ENCODE data around the gene LAMP1.
A peak's percentile ranks its signal among the peaks of the same experiment; 100 is the strongest.
"Not testable (repeated sequence)": the region's sequence is repeated elsewhere in the genome, so short reads cannot be mapped to it uniquely, and the experiment has no call there.

The LAMP1 gene

DNA sequence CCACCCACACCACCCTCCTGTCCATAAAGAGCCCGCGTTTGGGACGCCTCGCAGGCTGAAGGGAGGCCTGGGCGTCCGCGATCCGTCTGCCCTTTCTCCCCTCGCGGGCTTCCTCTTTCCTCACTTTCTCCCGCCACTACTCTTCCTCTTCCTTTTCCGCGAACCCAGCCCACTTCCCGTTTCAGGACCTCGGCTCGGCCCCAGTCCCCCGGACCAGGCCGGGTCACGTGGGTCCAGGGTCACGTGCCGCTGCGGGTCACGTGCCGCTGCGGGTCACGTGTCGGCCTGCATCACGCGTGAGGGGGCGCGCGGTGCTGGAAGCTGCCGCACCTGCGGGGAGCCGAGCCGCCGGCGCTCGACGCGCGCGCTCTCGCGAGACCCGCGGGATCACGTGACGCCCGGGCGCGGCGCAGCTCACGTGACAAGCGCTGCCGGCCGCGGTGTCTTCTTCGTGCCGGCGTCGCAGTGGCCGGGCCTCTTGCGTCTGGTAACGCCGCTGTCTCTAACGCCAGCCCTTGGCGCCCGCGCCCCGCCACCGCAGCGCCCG is at the start of gene LAMP1:
Gene LAMP1 (plus strand): TSS at position 417 of the 547 bp plus-strand sequence. CDS start 196 bp downstream, outside the sequence.
- DNase-seq = peak; percentile 96 to 97

GRCh38 chr13:113252516-113253095 is 44.4 kb upstream of the LAMP1 start:
- DNase-seq = no peak

DNA sequence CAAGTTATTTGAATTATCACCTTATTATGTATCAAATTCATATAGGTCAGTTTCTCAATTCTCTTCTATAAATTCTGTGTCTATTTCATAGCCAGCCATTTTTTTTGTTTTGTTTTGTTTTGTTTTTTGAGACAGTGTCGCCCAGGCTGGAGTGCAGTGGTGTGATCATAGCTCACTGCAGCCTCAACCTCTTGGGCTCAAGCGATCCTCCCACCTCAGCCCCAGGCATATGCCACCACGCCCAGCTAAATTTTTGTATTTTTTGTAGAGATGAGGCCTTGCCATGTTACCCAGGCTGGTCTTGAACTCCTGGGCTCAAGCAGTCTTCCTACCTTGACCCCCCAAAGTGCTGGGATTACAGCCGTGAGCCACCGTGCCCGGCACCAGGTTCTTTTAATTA is 39.1 kb upstream of the LAMP1 start:
- DNase-seq = not testable (repeated sequence)

DNA sequence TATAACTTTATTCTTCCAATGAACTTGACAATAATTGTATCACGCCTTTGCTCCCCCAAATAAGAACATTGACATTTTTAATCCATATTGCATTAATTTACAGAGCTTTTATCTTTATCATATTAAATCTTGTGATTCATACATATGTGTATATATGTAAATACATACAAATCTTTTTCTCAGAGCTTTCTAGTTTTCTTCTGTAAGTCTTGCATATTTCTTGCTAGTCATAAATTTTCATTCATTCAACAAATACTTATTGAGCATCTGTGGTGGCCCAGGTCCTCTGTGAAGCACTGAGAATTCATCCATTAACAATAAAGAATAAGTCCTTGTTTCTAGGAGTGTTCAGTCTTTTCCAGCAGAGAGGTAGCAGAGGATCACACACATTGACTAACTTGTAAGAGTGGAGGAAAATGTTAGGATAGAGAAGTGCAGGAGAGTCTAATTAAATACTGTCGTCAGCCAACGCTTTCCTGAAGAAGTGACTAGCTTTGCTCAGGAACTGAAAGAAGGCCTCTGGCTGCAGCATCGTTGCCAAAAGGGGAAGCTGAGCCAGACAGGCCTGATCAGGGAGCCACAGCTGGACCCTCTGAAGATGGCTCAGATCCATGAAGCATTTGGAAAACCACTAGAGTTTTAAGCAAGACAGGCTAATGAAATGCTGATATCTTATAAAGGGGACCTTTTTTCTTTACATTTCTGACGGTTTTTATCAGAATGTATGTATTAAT is 38.6 kb upstream of the LAMP1 start:
- DNase-seq = no peak

GRCh38 chr13:113260996-113261395 is 36.0 kb upstream of the LAMP1 start:
- no peak for DNase-seq

DNA sequence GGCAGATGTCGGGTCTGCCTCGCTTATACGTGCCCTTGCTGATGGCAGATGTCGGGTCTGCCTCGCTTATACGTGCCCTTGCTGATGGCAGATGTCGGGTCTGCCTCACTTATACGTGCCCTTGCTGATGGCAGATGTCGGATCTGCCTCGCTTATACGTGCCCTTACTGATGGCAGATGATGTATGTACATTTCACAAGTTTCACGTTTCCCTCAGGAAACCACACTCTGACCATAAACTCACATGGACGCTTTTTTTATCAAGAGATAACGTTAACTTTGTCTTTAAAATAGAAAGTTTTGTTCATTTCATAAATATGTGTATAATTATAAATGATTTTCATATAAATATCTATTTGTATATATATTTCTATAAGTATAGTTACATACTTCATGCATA is 34.0 kb upstream of the LAMP1 start:
- not testable (repeated sequence) for DNase-seq

DNA sequence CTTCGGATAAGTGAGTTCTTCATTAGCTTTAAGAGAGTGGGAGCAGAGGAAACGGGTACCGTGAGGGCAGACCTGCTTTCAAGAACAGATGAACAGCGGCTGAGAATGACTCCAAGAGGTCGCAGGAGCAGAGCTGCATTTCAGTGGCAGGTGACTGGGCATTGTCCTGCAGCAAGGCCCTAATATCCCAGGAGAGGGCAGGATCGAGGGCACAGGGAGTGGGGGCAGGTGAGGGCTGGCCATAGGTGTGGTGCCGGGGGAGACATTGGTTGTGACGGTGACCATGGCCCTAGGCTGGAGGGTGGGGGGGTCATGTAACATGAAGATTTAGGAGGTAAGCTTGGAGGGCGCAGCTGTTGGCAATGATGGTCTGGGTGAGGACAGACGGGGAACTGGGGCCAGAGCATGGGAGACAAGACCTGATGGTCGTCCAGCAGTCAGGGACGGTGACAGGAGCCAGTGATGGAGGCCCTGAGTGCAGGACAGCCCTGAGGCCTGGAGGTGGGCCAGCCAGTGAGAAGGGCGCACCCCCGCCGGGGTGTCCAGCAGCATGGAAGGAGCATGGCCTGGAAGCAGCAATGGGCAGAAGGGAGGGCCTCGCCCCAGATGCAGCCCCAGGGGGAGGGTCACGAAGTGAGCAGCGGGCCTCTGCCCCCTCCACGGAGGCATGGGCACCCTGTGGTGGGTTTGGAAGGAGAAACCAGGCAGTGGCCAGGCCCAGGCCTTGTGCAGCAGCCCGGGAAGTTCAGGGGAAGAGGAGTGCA is 29.2 kb upstream of the LAMP1 start:
- DNase-seq = no peak

GRCh38 chr13:113272031-113272430 is 25.0 kb upstream of the LAMP1 start:
- no peak for DNase-seq

DNA sequence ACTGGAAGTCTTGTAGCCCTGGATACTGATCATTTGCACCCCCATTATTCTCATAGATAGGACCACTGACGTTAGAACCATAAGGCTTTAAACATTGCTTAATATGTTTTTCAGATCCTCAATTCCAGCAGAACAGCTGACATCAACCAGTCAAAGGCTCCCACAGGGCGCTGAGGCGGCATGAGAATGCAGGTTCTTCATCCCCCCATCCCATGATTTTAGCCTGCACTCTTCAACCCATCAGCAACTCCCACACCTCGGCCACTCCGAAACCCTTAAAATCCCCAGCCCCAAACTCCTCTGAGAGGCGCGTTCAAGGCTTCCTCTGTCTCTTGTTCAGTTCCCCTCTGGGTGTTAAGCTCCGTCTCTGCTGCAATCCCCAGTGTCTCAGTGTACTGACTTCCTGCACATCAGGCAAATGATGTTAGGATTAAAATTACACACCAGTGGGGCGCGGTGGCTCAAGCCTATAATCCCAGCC is 24.3 kb upstream of the LAMP1 start:
- no peak for DNase-seq

DNA sequence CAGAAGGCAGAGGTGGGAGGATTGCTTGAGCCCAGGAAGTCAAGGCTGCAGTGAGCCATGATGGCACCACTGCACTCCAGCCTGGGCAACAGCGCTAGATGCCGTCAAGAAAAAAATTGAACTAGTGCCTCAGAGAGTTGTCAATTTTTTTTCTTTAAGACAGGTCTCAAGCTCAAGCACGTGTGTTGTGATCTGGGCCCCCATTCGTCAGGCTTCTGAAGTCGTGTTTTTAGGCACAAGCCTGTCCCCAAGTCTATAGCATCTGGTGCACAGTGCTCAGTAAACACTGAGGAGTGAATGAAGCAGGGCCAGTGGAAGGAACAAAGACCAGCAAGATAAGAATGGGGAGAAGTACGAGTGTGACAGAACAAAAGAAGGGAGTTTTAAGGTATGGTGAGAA is 23.7 kb upstream of the LAMP1 start:
- DNase-seq = no peak

DNA sequence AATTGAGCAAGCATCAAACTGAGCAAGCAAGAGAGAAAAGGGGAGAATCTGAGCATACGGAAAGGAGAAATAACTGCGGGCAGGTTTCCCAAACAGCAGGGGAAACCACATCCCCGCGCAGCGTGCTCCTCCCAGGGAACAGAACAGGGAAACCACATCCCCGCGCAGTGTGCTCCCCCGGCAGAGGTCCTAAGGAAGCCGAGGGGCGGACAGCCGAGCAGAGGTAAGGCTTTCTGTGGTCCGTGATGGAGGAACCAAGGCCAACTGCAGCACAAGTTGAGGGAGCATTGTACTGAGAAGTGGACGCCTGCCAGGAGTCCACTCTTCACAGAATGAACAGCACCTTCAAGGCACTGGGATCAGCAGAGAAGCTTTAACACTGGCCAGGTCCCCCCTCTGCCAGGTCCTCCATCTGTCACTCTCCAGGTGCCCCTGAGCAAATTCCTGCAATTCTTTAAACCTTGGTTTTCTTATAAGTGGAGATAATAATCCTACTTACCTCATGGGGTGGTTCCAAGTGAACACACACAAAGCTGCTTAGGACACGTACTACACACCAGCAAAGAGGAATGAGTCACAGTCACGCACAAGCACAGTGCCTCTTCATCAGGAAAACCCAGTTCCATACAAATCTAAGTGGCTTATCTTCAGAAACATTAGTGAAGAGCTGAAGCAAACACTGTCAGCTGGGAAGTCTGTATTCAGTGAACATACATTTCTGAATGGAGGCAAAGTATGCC is 23.0 kb upstream of the LAMP1 start:
- DNase-seq = no peak

DNA sequence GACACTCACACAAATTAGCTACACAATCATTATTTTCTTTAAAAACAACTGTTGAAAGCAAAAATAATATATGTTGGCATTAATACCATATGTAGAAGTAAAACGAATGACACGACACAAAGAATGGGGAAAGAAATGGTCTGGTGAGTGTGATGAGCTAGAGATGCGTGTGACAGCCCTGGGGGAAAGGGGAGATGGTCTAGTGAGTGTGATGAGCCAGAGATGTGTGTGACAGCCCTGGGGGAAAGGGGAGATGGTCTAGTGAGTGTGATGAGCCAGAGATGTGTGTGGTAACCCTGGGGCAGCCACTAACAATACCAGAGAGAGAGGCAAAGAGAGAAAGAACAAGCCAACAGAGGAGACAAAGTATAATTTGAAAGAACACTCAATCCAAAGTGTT is 22.3 kb upstream of the LAMP1 start:
- DNase-seq = no peak

GRCh38 chr13:113275387-113275786 is 21.7 kb upstream of the LAMP1 start:
- DNase-seq = peak; percentile 25 to 33

GRCh38 chr13:113280126-113280525 is 16.9 kb upstream of the LAMP1 start:
- no peak for DNase-seq

- DNase-seq = no peak
Measured at GRCh38 chr13:113283904-113284303, 13.1 kb upstream of the LAMP1 start.

- DNase-seq = no peak
Measured at GRCh38 chr13:113288880-113289279, 8.2 kb upstream of the LAMP1 start.

- no peak for DNase-seq
Measured at GRCh38 chr13:113291129-113291528, 5.9 kb upstream of the LAMP1 start.

GRCh38 chr13:113292021-113292862 is 4.8 kb upstream of the LAMP1 start:
- peak in 1 of 2 experiments; percentile 11 for DNase-seq

DNA sequence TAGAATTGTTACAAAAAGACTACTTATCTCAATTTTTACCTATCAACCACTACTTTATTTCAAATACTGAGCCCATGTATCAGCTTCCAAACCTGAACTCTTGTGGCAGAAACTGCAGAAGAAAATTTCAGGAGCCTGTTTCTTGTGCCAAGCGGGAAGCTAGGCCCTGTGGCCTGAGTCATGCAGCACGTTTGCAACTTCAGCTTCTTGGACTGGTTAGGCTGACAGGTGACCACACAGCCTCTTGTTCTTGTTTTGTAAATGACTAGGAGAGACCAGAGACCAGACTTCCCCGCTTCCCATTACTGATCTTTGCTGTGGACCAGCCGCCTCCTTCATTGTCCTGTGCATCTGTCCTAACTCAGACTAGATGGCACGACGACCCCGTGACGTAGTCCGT is 3.4 kb upstream of the LAMP1 start:
- DNase-seq = no peak

- no peak for DNase-seq
Measured at GRCh38 chr13:113295776-113296175, 1.3 kb upstream of the LAMP1 start.

DNA sequence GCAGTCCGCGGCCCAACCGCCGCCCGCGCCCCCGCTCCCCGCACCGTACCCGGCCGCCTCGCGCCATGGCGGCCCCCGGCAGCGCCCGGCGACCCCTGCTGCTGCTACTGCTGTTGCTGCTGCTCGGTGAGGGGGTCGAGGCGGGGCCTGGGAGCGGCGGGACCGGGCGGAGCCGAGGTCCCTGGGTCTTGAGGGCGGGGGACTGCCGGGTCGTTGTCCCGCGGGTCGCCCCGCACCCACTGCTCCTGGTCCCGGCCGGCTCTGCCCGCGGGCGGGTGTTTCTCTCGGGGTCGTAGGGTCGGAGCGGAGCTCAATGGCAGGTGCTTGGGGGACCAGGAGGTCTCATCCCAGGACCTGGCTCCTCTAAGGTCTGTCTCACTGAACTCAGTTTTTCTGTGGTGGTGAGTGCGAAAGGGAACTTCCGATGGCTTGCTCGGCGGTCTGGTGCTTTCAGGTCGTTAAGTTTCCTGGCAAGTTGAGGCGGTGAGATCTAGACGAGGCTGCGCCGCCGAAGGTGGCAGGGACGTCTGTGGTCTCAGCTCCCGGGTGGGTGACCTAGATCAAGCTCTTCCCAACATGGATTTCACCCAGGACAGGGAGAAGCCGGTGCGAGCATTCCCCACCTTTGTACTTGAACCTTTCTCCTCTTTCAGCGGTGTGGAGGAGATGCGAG is 467 bp downstream of the LAMP1 start:
- peak; percentile 36 to 44 for DNase-seq

All from activated CD4-positive, alpha-beta T cell treated with anti-CD3 and anti-CD28 coated beads, Interleukin-2, amount 50 U/mL, for 4 hours (primary cell).